ENCODE data around the gene SNED1.

Gene SNED1

DNA sequence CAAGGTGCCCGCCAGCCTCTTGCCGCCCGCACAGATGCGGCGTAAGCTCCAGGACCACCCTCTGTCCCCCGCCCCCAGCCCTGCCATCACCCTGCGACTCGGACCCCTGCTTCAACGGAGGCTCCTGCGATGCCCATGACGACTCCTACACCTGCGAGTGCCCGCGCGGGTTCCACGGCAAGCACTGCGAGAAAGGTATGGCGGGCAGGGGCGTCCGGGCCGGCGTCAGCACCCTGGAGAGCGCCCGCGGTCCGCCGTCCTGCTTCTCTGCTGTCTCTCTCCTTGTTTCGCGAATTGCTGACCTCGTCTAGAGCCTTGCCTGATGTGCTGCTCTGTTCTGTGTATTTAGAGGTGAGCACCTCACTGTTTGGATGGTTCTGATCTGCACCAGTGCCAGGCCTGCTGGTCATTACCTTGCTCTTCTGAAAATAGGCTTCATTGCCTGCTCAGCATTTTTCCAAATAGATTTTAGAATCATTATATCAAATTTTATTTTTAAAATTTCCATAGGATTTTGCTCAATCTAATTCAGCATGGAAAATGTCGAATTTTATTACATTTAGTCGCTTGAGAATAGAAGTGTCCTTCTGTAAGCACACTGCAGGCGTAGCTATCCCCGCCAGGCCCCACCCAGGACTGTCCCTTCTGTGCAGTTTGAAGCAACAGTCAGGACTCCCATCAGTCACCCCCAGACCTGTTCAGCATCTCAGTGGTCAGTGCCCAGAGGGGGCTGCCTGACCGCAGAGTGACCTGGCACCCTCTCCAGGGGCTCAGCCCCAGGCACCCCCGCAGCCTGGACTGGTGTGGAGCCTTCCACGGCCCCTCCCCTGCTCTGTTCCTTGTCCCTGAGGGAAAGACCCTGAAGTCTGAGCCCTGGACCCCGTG lies 51.6 kb downstream of the SNED1 start:
- no peak for DNase-seq

DNA sequence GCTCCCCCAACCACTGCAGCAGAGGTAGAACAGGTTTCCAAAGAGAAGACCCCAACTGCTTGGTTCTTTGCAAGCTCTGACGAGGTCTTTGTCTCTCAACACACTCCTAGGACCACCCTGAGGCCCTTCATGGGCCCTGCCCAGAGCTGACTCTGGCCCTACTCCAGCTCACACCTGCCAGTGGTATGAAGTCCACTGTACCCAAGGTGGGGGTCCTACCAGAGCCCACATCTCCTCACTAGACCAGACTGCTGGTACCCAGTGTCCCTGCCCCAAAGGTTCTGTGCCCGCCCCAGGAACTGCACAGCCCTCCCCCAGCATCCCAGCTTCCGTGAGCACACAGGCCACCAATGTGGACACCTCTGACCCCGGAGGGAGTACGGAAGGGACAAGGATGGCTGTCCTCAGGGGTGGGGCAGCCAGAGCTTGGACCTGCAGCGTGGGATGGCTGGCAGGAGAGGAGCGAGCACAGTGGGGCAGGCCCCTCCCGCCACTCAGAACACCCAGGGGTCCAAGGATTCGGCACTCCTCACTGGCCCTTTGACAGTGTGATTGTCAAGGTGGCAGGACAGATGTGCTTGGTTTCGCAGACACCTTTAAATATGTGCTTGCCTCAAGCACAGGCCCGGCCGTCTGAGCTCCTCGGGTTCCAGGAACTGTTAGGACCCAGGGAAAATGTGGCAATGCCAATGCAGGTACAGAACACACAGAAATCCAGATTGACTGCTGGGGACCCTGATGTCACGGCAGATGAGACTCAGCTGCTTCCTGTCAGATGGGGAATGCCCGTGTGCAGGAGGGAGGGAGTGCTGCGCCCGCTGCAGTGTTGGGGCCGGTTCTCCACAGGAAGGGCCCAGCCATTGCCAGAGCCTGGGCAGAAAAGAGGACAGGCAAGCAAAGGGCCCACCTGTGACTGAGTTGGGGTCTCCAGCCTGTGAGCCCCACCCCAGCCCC lies 52.5 kb downstream of the SNED1 start:
- DNase-seq: no peak

DNA sequence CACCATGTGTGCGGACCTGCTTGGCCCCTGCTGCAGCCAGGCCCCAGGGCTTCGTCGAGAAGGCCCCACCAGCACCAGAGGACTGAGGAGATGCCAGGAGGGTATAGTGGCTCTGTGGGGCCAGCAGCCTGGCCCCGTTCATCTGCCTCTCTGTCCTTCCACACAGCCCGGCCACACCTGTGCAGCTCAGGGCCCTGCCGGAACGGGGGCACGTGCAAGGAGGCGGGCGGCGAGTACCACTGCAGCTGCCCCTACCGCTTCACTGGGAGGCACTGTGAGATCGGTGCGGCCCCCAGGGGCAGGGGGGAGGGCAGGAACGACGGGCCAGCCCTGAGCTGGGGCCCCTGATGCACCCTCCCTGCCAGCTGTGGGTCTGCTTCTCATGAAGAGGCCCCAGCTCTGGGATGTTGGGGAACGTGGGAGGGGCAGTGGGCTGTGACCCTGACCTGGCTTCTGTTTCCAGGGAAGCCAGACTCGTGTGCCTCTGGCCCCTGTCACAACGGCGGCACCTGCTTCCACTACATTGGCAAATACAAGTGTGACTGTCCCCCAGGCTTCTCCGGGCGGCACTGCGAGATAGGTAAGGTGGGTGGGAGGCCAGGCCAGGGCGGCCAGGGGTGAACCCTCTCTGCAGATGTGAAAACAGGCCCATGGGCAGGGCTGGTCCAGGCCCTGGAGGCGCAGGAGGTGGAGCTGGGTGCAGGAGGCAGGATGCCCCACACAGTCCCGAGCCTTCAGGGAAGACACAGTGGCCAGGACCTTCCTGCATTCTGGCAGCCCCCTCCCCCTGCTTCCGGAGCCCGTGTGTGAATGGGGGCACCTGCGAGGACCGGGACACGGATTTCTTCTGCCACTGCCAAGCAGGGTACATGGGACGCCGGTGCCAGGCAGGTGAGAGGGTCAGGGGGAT lies 53.4 kb downstream of the SNED1 start:
- DNase-seq: no peak

DNA sequence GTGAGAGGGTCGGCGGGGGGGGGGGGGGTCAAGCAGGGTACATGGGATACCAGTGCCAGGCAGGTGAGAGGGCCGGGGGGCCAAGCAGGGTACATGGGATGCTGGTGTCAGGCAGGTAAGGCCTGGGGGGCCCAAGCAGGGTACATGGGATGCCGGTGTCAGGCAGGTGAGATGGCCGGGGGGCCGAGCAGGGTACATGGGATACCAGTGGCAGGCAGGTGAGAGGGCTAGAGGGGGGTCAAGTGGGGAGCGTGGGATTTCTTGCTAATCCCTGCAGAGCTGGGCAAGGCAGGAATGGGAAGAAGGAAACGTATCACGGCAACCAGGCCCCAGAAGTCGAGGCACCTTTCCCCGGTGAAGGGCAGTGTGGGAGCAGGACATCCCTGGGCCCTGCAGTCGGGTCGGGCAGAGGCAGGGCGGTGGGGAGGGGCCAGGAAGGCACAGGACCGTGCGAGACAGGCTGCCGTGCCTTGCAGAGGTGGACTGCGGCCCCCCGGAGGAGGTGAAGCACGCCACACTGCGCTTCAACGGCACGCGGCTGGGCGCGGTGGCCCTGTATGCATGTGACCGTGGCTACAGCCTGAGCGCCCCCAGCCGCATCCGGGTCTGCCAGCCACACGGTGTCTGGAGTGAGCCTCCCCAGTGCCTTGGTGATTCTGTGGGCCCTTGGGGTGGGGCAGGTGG lies 54.4 kb downstream of the SNED1 start:
- no peak for DNase-seq

DNA sequence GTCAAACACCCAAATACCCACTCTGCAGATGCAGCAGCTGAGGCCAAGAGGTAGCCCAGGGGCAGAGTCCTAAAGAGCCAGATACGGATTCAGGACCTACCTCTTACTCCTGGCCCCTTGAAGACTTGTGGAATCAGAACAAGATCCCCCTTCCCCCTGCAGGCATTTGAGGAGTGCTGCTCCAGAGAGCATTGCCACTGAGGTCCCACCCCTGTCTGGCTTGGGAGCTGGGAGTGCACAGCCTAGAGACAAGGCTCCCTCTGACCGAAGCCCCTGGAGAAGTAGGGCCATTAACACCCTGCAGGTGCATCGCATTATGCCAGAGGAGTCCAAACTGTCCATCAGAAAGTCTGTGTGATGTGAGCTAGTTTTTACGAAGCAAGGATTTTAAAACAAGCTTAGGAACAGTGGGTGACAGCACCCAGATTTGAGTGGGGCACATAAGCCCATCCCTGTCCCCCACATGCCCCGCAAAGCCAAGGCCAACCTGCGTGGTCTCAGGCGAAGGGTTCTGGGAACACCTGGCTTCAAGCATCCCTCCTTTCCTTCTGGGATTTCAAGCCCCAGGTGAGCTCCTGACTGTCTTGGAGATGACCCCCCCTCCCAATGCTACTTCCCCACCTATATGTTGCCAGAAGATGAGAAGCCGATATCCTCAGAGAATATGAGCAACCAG lies 55.3 kb downstream of the SNED1 start:
- no peak for DNase-seq

DNA sequence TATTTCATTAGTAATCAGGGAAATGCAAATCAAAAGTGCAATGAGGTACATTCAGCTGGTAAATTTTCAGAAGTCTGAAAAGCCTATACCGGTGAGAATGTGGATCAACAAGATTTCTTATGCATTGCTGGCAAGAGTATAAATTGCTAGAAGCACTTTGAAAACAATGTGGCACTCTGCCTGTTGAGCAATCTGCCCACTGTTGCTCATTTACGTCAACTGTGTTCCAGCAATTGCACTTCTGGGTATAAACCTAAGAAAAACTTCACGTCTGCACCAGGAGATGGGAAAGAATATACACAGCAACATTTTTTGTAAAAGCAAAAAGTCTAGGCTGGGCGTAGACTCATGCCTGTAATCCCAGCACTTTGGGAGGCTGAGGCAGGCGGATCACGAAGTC lies 62.9 kb downstream of the SNED1 start:
- DNase-seq: no peak

DNA sequence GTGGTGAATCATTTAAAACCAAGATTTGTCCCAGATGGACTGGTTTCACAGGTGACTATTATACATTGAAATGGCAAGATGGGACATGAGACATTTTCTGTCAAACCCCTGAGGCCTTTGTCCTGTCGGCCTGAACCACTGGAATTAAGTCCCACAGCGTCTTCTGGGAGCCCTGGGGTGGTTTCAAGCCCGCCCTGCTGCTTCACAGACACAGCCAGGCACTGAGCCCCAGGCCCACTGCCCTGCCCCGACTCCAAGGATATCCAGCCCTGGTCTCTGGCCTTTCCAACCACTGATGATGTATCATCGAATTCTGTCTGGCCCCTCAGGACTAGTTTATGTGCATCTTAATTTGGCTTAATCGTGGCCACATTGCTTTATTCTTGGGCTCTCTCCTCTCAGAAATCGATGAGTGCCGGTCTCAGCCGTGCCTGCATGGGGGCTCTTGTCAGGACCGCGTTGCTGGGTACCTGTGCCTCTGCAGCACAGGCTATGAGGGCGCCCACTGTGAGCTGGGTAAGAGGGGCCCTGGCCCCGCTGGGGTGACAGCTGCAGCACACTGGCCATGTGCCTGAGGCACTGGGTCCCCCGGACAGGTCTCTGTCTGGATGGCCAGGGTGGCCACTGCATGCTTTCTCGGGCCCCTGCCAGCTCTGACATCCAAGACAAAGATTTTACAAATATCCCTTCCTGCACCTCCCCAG lies 64.1 kb downstream of the SNED1 start:
- DNase-seq: no peak

DNA sequence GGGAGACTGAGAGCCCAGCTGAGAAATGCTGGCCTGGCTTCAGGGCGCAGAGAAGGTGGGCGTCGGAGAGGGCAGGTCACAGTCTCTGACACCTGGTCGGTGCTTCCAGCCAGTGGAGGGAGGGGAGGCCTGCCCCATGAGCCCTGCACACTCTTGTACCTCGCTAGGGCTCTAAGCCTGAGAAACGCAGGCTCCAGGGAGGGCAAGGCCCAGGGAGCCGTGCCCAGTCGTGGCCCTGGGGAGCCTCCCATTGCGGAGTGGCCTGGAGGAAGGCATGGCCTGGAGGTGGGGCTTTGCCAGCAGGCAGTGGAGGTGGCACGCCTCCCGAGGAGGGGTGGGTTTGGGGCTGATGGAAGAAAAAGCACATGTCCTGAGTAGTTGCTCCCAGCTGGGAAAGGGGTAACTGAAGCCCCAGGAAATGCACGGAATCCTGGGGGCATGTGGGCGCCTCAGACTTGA lies 64.7 kb downstream of the SNED1 start:
- DNase-seq: no peak

DNA sequence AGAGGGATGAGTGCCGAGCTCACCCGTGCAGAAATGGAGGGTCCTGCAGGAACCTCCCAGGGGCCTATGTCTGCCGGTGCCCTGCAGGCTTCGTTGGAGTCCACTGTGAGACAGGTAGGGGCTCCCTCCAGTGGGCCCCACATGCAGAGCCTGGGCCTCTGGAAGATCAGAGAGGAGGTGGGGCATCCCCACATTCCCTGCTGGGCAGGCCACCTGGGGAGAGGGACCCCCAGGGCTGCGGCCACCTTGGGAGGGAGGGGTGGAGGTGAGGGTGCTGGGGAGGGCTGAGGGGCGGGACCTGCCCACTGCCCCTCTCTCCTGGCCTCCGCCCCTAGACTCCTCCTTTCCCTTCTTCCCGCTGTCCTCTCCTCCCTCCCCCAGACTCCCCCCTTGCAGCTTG lies 65.2 kb downstream of the SNED1 start:
- no peak for DNase-seq

DNA sequence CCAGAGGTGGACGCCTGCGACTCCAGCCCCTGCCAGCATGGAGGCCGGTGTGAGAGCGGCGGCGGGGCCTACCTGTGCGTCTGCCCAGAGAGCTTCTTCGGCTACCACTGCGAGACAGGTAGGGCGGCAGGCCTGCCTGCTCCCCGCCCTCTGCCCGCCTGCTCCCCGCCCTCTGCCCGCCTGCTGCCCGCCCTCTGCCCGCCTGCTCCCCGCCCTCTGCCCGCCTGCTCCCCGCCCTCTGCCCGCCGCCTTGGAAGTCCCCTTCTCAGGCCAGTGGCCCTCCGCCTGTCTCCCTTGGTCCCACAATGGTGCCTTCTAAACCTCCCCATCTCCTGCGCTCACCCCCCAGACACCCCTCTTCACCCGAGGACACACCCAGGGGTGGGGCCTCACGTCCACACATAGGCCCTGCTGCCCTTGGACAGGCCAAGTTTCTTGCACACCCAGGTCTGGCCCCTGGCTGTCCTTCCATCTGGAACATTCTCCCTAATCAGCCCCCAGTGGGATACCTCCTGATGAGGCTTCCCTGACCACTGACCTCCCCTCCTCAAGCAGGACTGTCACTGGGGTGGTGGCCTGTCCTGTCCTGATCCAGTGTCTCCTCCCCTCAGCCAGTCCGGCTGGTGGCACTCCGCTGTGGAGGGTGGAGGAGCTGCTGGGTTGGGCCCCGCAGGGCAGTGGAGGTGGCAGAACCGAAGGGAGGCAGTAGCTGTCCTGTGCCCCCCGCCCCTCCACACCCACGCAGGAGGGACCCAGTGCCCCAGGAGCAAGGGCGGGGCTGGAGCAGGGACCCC lies 65.8 kb downstream of the SNED1 start:
- peak; percentile 13 for DNase-seq

DNA sequence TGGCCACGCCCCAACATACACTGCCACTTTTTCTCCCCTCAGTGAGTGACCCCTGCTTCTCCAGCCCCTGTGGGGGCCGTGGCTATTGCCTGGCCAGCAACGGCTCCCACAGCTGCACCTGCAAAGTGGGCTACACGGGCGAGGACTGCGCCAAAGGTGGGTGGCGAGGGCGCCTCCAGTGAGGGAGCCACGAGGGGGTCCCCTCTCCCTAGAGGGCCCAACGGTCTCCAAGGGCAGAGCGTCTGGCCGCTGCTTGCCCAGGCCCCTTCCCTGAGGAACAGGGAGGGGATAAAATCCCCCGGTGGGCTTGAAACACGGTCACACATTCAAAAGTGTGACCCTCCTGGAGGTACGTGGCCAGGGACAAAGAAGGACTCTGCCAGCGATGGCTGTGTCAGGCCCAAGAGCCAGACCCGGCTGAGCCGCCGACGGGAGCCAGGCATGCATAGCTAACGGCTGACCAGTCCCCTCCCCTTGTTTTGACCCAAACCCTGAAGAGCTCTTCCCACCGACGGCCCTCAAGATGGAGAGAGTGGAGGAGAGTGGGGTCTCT lies 66.5 kb downstream of the SNED1 start:
- DNase-seq: no peak

DNA sequence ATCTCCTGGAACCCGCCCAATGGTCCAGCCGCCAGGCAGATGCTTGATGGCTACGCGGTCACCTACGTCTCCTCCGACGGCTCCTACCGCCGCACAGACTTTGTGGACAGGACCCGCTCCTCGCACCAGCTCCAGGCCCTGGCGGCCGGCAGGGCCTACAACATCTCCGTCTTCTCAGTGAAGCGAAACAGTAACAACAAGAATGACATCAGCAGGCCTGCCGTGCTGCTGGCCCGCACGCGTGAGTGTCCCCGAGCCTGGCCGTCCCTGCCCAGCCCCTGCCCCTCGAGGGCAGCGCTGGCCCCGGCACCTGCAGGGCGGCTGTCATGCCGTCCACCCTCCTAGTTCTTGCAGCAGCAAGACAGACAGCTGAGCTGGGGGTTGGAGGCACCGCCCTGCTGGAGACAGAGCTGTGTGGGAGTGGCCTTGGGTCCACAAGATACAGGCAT lies 67.0 kb downstream of the SNED1 start:
- DNase-seq: peak; percentile 27

DNA sequence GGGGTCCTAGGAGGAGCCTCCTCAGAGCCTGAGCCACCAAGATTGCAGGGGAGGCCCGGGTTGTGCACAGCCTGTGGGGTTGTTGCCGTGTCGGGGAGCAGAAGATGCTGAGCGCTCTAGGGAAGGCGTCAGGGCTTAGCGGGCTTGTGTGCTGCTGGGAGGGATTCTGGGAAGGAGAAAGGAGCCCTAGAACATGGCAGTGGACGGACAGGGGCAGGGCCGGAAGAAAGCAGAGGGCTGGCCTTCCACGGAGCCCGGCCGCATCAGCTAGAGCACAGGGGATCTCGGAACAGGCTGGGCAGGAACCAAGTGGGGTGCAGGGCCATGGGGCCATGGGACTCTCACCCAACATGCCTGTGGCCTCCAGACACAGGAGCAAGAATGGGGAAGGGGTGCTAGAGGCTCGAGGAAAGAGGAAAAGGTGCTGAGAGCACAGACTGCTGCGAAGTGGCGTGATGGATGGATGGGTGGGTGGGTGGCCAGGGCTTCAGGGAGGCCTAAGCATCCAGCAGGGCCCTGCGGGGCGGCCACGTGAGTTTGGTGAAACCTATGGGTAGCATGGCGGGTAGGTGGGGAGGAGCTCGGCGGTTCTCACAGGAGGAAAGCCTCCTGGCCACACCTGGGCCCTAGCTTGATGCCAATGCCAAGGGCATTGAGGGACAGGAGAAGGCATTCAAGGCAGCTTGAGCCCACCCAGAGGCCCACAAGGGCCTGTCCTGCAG lies 67.9 kb downstream of the SNED1 start:
- no peak for DNase-seq

DNA sequence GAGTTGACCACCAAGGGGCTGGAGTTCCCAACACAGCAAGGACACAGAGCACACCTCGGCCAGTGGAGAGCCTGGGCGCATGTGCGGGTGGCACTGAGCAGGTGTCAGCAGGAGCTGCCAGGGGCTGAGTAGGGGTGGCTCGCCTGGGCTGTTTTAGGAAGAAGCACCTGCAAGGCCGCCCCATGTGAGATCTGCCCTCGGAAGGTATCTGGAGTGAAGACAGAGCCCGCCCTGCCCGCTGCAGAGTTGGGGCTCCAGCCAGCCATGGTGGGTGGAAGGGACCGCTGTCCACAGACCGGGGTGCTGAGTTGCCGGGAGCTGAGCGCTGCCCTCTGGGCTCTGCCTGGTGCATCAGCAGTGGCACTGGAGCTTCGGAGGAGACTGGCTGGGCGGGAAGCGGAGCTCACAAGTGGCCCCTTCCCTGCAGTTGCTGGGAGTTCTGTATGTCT lies 68.5 kb downstream of the SNED1 start:
- DNase-seq: peak; percentile 36

DNA sequence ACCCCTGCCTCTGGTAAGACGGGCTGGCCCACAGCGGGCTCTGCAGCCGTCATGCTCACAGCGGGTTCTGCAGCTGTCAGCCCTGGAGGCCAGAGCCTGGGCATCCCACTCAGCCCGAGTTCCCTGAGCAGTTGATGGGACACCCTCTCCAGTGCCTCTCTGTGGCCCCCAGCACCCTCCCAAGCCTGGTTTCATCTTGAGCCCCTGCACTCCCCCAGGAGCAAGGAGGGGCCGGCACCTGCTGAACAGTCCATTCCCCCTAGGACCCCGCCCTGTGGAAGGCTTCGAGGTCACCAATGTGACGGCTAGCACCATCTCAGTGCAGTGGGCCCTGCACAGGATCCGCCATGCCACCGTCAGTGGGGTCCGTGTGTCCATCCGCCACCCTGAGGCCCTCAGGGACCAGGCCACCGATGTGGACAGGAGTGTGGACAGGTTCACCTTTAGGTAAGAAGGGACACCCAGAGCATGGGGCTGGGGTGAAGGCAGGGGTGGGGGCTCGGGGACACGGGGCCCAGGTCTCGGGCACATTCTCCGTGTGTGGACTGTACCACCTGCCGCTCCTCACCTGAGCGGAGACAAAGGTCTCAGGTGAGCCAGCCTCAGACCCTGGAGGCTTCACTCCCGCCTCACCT lies 69.2 kb downstream of the SNED1 start:
- no peak for DNase-seq

DNA sequence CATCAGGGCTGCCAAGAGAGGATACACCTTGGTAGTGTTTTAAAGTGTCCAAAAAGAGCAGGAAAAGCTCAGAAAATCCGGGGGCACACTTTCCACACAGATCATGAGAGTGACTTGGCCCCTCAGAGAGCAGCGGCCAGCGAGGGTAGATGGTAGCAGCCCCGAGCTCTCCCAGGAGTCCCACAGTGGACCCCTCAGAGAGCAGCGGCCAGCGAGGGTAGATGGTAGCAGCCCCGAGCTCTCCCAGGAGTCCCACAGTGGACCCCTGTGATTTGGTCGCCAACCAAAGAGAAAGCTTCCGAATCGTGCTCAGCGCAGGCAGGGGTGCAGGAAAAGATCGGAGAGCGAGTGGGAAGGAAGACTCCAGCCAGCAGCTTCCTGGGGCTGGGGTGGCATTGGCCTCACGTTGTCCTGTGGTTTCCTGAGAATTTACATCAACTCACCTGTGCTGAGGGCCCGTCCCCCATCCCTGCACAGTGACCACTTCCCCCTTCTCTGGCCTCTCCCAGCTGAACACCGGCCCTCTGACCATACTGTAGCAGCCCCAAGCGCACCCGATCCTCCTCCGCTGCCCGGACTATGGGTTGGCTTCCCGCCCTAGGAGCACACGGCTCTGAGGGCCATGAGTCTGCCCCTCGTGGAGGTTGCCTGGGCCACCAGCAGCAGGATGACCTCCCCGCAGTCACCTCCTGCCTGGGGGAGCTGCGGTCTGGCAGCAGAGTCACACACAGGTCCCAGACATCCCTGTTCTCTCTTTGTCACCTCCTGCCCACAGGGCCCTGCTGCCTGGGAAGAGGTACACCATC lies 69.9 kb downstream of the SNED1 start:
- no peak for DNase-seq
